ENCODE results near the gene CPNE9.

The CPNE9 gene

DNA sequence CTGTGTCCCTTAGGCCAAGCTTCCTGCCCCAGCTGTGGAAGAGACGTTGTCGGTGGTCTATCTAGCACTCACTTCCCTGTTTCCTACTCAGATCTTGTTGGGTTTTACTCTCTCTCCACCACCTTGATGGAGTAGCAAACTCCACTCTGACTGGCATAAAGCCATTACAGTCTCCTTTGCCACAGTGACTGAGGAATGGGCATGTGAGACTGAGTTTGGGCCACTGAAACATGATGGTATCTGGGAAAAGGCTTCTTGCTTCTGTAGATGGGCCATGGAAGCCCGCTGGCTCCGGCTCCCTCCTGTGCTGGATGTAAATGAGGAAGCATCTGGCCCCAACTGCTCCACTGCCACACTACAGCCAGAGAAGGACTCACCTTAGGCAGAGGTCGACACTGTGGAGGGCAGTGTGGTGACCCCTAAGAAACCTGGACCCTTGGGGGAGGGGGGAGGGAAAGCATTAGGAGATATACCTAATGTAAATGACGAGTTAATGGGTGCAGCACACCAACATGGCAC, 75.5 kb downstream of the CPNE9 start:
- Histone ChIP-seq H3K9me3 (replicated peaks; ENCODE audit: insufficient read depth, low read length) (no peaks in the 10 kb centered on the region), H2AFZ (ENCODE audit: low read length) (no peak overlapping the region), H3K9ac (ENCODE audit: low read length) (no peak overlapping the region), H3K4me1 (ENCODE audit: low read length) (no peaks in the 10 kb centered on the region), H3K4me2 (ENCODE audit: low read depth, low read length) (no peak overlapping the region), H3K36me3 (replicated peaks; ENCODE audit: insufficient read depth, low read length) (0 out of 2 replicates have a peak, but pooled peaks cover 2% of the 10 kb centered on the region), H3K27me3 (replicated peaks; ENCODE audit: insufficient read depth, low read length) (no peaks in the 10 kb centered on the region), H3K27ac (ENCODE audit: low read length) (no peak overlapping the region), H3K79me2 (ENCODE audit: low read length) (no peaks in the 10 kb centered on the region), H3K4me3 (ENCODE audit: low read length) (no peak overlapping the region), H3K9me2 (replicated peaks; ENCODE audit: insufficient read depth, low read length) (no peaks in the 10 kb centered on the region), H4K20me1 (ENCODE audit: insufficient read depth, low read length) (no peaks in the 10 kb centered on the region), H3F3A (ENCODE audit: insufficient read depth, low read length) (no peaks in the 10 kb centered on the region)
- DNase-seq = no peak
- TF ChIP-seq EZH2 (optimal IDR thresholded peaks at IDR 0.05; ENCODE audit: low read depth, low read length) (no peak), EZH2phosphoT487 (IDR thresholded peaks at IDR 0.05; ENCODE audit: low read length) (no peak)
- TF ChIP-seq, protein P1, sequence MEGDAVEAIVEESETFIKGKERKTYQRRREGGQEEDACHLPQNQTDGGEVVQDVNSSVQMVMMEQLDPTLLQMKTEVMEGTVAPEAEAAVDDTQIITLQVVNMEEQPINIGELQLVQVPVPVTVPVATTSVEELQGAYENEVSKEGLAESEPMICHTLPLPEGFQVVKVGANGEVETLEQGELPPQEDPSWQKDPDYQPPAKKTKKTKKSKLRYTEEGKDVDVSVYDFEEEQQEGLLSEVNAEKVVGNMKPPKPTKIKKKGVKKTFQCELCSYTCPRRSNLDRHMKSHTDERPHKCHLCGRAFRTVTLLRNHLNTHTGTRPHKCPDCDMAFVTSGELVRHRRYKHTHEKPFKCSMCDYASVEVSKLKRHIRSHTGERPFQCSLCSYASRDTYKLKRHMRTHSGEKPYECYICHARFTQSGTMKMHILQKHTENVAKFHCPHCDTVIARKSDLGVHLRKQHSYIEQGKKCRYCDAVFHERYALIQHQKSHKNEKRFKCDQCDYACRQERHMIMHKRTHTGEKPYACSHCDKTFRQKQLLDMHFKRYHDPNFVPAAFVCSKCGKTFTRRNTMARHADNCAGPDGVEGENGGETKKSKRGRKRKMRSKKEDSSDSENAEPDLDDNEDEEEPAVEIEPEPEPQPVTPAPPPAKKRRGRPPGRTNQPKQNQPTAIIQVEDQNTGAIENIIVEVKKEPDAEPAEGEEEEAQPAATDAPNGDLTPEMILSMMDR (IDR thresholded peaks at IDR 0.05; ENCODE audit: low read length) = no peak

Data from MM.1S (cell line).